NCI-H1417 (cell line): ENCODE measurements around the gene PLA1A.

Experiments used
- DNase-seq, 3 experiments: peaks; one replicate each; lab custom pipeline; 2025; lab: John Stamatoyannopoulos, UW

The PLA1A gene

GRCh38 chr3:119636891-119637611 lies 39.4 kb downstream of the PLA1A start:
- DNase-seq: no peak

GRCh38 chr3:119637679-119638477 lies 40.2 kb downstream of the PLA1A start:
- DNase-seq: no peak

GRCh38 chr3:119639494-119640350 lies 42.0 kb downstream of the PLA1A start:
- DNase-seq: no peak

GRCh38 chr3:119641416-119641815 lies 43.7 kb downstream of the PLA1A start:
- DNase-seq: no peak

- no peak for DNase-seq
Measured at GRCh38 chr3:119642746-119643473, 45.2 kb downstream of the PLA1A start.

- no peak for DNase-seq
Measured at GRCh38 chr3:119643528-119643927, 45.8 kb downstream of the PLA1A start.

GRCh38 chr3:119644481-119644880 lies 46.8 kb downstream of the PLA1A start:
- no peak for DNase-seq

GRCh38 chr3:119645813-119646212 lies 48.1 kb downstream of the PLA1A start:
- no peak for DNase-seq

- DNase-seq: no peak
Measured at GRCh38 chr3:119647171-119647570, 49.5 kb downstream of the PLA1A start.

GRCh38 chr3:119647843-119648575 lies 50.3 kb downstream of the PLA1A start:
- DNase-seq: no peak

GRCh38 chr3:119649761-119650160 lies 52.1 kb downstream of the PLA1A start:
- peak in 1 of 3 experiments; percentile 6 for DNase-seq

GRCh38 chr3:119652306-119653033 lies 54.8 kb downstream of the PLA1A start:
- DNase-seq: no peak

- DNase-seq: no peak
Measured at GRCh38 chr3:119653876-119654275, 56.2 kb downstream of the PLA1A start.

- no peak for DNase-seq
Measured at GRCh38 chr3:119657887-119658702, 60.4 kb downstream of the PLA1A start.

- DNase-seq: no peak
Measured at GRCh38 chr3:119658994-119659393, 61.3 kb downstream of the PLA1A start.

- DNase-seq: no peak
Measured at GRCh38 chr3:119659606-119660291, 62.1 kb downstream of the PLA1A start.

GRCh38 chr3:119660474-119661440 lies 63.1 kb downstream of the PLA1A start, which contains the start of gene POPDC2:
POPDC2 (minus strand) TSS chr3:119660589; CDS start chr3:119660423, 166 bp downstream.
- peak in 1 of 3 experiments; percentile 30 for DNase-seq
